GM23338 (cell line): ENCODE measurements around the gene GPR35. TPM values are rescaled to one million over a fixed set of nuclear protein-coding genes. Genes with fewer than 3 reads are reported as not detected.

Experiments used
- ATAC-seq: fragments of 200-7000 bp; cut with Tn5 transposase; 3 replicates; pipeline ENCODE4 v1.9.1; 2020
- DNase-seq: peaks from one replicate; pipeline ENCODE4 v3.0.0-alpha.2; 2015; ENCODE audit warnings: low spot score
- H2AFZ ChIP-seq: fragments of 200-600 bp; sonication (generic); 2 replicates; pipeline ENCODE4 v1.8.0; 2016; ENCODE audit warnings: antibody characterized with exemption, mild to moderate bottlenecking, moderate library complexity
- H3F3A ChIP-seq: fragments of 200-600 bp; sonication (generic); replicated peaks from 2 replicates; pipeline ENCODE4 v1.8.0; 2017; ENCODE audit warnings: antibody characterized with exemption, mixed run types, low read depth
- H3K27ac ChIP-seq: fragments of 200-600 bp; sonication (generic); 2 replicates; pipeline ENCODE4 v1.6.1; 2016; ENCODE audit warnings: low read depth
- H3K27me3 ChIP-seq: fragments of 200-600 bp; sonication (generic); 2 replicates; pipeline ENCODE4 v1.8.0; 2016; ENCODE audit warnings: mild to moderate bottlenecking, mixed run types, moderate library complexity; ENCODE audit not compliant: insufficient read depth
- H3K36me3 ChIP-seq: fragments of 200-600 bp; sonication (generic); 2 replicates; pipeline ENCODE4 v1.8.0; 2016; ENCODE audit warnings: mild to moderate bottlenecking; ENCODE audit not compliant: insufficient read depth
- H3K4me1 ChIP-seq: fragments of 200-600 bp; sonication (generic); 2 replicates; pipeline ENCODE4 v1.8.0; 2016; ENCODE audit warnings: mild to moderate bottlenecking, moderate library complexity; ENCODE audit not compliant: insufficient read depth
- H3K4me2 ChIP-seq: fragments of 200-600 bp; sonication (generic); 2 replicates; pipeline ENCODE4 v1.7.1; 2017; ENCODE audit warnings: mixed run types
- H3K4me3 ChIP-seq: fragments of 200-600 bp; sonication (generic); 2 replicates; pipeline ENCODE4 v1.6.1; 2016; ENCODE audit warnings: mixed run types
- H3K79me2 ChIP-seq: fragments of 200-600 bp; sonication (generic); replicated peaks from 2 replicates; pipeline ENCODE4 v1.8.0; 2017; ENCODE audit warnings: mild to moderate bottlenecking; ENCODE audit not compliant: insufficient read depth
- H3K9me2 ChIP-seq: fragments of 200-600 bp; sonication (generic); 2 replicates; pipeline ENCODE4 v1.8.0; 2017; ENCODE audit not compliant: insufficient read depth
- H4K20me1 ChIP-seq: fragments of 200-600 bp; sonication (generic); replicated peaks from 2 replicates; pipeline ENCODE4 v1.8.0; 2017; ENCODE audit warnings: mild to moderate bottlenecking; ENCODE audit not compliant: insufficient read depth
- H3K27ac Mint-ChIP-seq: 2 replicates; pipeline ENCODE4 v1.8.0; 2020; ENCODE audit warnings: inconsistent platforms, mild to moderate bottlenecking, moderate library complexity, mixed read lengths
- H3K27me3 Mint-ChIP-seq: 3 replicates; pipeline ENCODE4 v1.8.0; 2022; ENCODE audit warnings: low read depth, mild to moderate bottlenecking, moderate library complexity, mixed read lengths, inconsistent platforms; ENCODE audit not compliant: insufficient read depth, poor library complexity
- H3K36me3 Mint-ChIP-seq: 3 replicates; pipeline ENCODE4 v1.8.0; 2021; ENCODE audit warnings: low read depth, mild to moderate bottlenecking, inconsistent platforms, moderate library complexity, mixed read lengths
- H3K4me1 Mint-ChIP-seq: 3 replicates; pipeline ENCODE4 v1.8.0; 2020; ENCODE audit warnings: mild to moderate bottlenecking, inconsistent platforms, mixed read lengths
- H3K4me3 Mint-ChIP-seq: 3 replicates; pipeline ENCODE4 v1.8.0; 2021; ENCODE audit warnings: moderate library complexity, mild to moderate bottlenecking, inconsistent platforms, mixed read lengths
- H3K9me3 Mint-ChIP-seq: 3 replicates; pipeline ENCODE4 v1.8.0; 2020; ENCODE audit warnings: moderate library complexity, mild to moderate bottlenecking, inconsistent platforms, mixed read lengths
- CREB1 ChIP-seq: fragments of 250-450 bp; sonication (Bioruptor Pico); IDR thresholded peaks from 2 replicates; pipeline ENCODE4 v1.5.0; 2020; ENCODE audit warnings: low read depth, mild to moderate bottlenecking, moderate library complexity
- EZH2 ChIP-seq: fragments of 200-600 bp; sonication (generic); IDR thresholded peaks from one replicate; pipeline ENCODE4 v1.8.0; 2017; ENCODE audit warnings: antibody characterized with exemption, mild to moderate bottlenecking, low read depth; ENCODE audit not compliant: unreplicated experiment
- JUNB ChIP-seq: IDR thresholded peaks from one replicate; pipeline ENCODE4 v1.6.1; 2016; ENCODE audit warnings: antibody characterized with exemption; ENCODE audit not compliant: unreplicated experiment
- NANOG ChIP-seq: IDR thresholded peaks from 2 replicates; pipeline ENCODE4 v1.6.1; 2016; ENCODE audit warnings: antibody characterized with exemption, borderline replicate concordance
- POLR2AphosphoS5 ChIP-seq: IDR thresholded peaks from 2 replicates; pipeline ENCODE4 v1.6.1; 2016; ENCODE audit warnings: antibody characterized with exemption, low read depth
- REST ChIP-seq: IDR thresholded peaks from one replicate; pipeline ENCODE4 v1.6.1; 2018; ENCODE audit warnings: antibody characterized with exemption; ENCODE audit not compliant: unreplicated experiment
- STAT1 ChIP-seq: IDR thresholded peaks from one replicate; pipeline ENCODE4 v1.6.1; 2016; ENCODE audit warnings: antibody characterized with exemption; ENCODE audit not compliant: unreplicated experiment
- ZNF114 ChIP-seq: fragments of 250-450 bp; sonication (Bioruptor Pico); IDR thresholded peaks from 2 replicates; pipeline ENCODE4 v1.5.0; 2020; ENCODE audit warnings: mild to moderate bottlenecking, moderate library complexity
- ZNF331 ChIP-seq: fragments of 250-450 bp; sonication (Bioruptor Pico); IDR thresholded peaks from 2 replicates; pipeline ENCODE4 v1.5.0; 2020; ENCODE audit warnings: low read depth, mild to moderate bottlenecking, moderate library complexity
- polyA plus RNA-seq: library from polyadenylated mRNA; unstranded; fragments of >200 nt; fragmentation: Nextera tagmentation; extraction: Ambion mirVana; gene quantifications from 2 replicates; pipeline ENCODE4 v1.2.1, GENCODE V29; 2016
- total RNA-seq: library from RNA; depleted of rRNA; stranded (reverse); fragments of >200 nt; shearing (Covaris generic); gene quantifications from 2 replicates; pipeline ENCODE4 v1.2.3, GENCODE V29; 2014
- TF ChIP-seq, protein P1 (sequence below): IDR thresholded peaks from 2 replicates; pipeline ENCODE4 v1.6.1; 2016; ENCODE audit warnings: antibody characterized with exemption
- TF ChIP-seq, protein P2 (sequence below), 2 experiments: fragments of 200-600 bp in 1 of 2; sonication (generic) in 1 of 2; conservative IDR thresholded peaks; 2 replicates each; pipeline versions ENCODE4 v1.5.1 to v1.6.1; 2016 to 2017; ENCODE audit warnings: antibody characterized with exemption in 2 of 2, low read depth in 2 of 2, mild to moderate bottlenecking in 2 of 2, moderate library complexity in 1 of 2

GPR35 gene
- total and polyA plus RNA-seq, 2 experiments from 2014 or later = not detected

GRCh38 chr2:240620859-240621258 lies 4.4 kb upstream of the GPR35 start:
- H3K4me1 ChIP-seq = no peaks in the 10 kb centered on the region
- no peaks in the 10 kb centered on the region for H3K27me3 ChIP-seq
- H3K9me2 ChIP-seq = no peaks in the 10 kb centered on the region
- no peak overlapping the region for H3K4me3 ChIP-seq
- Mint-ChIP-seq H3K27ac (no peak overlapping the region), H3K4me3 (no peak overlapping the region), H3K9me3 (peaks cover 26% of the 10 kb centered on the region), H3K27me3 (peaks cover 11% of the 10 kb centered on the region), H3K36me3 (peaks cover 21% of the 10 kb centered on the region), H3K4me1 (peaks cover 10% of the 10 kb centered on the region; the same call in 2 of the 3 replicates)
- no peaks in the 10 kb centered on the region for H4K20me1 ChIP-seq
- H3K79me2 ChIP-seq = no peaks in the 10 kb centered on the region
- TF ChIP-seq, protein P1, sequence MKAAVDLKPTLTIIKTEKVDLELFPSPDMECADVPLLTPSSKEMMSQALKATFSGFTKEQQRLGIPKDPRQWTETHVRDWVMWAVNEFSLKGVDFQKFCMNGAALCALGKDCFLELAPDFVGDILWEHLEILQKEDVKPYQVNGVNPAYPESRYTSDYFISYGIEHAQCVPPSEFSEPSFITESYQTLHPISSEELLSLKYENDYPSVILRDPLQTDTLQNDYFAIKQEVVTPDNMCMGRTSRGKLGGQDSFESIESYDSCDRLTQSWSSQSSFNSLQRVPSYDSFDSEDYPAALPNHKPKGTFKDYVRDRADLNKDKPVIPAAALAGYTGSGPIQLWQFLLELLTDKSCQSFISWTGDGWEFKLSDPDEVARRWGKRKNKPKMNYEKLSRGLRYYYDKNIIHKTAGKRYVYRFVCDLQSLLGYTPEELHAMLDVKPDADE = no peak
- TF ChIP-seq, protein P2, sequence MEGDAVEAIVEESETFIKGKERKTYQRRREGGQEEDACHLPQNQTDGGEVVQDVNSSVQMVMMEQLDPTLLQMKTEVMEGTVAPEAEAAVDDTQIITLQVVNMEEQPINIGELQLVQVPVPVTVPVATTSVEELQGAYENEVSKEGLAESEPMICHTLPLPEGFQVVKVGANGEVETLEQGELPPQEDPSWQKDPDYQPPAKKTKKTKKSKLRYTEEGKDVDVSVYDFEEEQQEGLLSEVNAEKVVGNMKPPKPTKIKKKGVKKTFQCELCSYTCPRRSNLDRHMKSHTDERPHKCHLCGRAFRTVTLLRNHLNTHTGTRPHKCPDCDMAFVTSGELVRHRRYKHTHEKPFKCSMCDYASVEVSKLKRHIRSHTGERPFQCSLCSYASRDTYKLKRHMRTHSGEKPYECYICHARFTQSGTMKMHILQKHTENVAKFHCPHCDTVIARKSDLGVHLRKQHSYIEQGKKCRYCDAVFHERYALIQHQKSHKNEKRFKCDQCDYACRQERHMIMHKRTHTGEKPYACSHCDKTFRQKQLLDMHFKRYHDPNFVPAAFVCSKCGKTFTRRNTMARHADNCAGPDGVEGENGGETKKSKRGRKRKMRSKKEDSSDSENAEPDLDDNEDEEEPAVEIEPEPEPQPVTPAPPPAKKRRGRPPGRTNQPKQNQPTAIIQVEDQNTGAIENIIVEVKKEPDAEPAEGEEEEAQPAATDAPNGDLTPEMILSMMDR (conservative IDR thresholded peaks at IDR 0.05; ENCODE audit: low read depth in 2 of 2) = no peak
- TF ChIP-seq REST (no peak), STAT1 (no peak), EZH2 (no peak), CREB1 (no peak), JUNB (no peak), NANOG (no peak)
- no peak overlapping the region for H3K27ac ChIP-seq
- H2AFZ ChIP-seq = no peak overlapping the region
- H3F3A ChIP-seq = no peaks in the 10 kb centered on the region
- no peak for ATAC-seq
- no peak for DNase-seq
- H3K36me3 ChIP-seq = no peaks in the 10 kb centered on the region
- no peak overlapping the region for H3K4me2 ChIP-seq

DNA sequence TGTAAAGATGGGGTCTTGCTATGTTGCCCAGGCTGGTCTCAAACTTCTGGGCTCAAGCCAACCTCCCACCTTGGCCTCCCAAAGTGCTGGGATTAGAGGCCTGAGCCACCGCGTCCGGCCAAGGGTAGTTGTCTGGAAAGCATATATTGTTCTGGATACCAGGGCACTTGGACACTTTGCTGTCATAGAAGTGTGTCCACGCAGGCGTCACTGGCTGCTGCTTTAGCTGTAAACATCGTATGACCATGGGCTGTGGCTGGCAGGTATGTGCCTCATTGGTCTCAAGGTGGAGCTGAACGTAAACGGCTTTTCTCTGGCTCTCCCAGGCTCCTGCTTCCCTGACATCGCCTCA lies 3.2 kb upstream of the GPR35 start:
- Histone ChIP-seq H3K9me2 (no peaks in the 10 kb centered on the region), H3K4me3 (no peak overlapping the region), H3K36me3 (no peaks in the 10 kb centered on the region), H3K27me3 (no peaks in the 10 kb centered on the region), H3K79me2 (no peaks in the 10 kb centered on the region), H3F3A (no peaks in the 10 kb centered on the region), H3K4me1 (no peaks in the 10 kb centered on the region), H2AFZ (no peak overlapping the region), H3K4me2 (no peak overlapping the region), H4K20me1 (no peaks in the 10 kb centered on the region), H3K27ac (no peak overlapping the region)
- Mint-ChIP-seq H3K4me1 (peaks cover 10% of the 10 kb centered on the region; the same call in 2 of the 3 replicates), H3K36me3 (peaks cover 13% of the 10 kb centered on the region), H3K27ac (no peak overlapping the region), H3K27me3 (peaks cover 9% of the 10 kb centered on the region), H3K9me3 (peaks cover 25% of the 10 kb centered on the region), H3K4me3 (no peak overlapping the region)
- ATAC-seq = no peak
- DNase-seq = no peak
- TF ChIP-seq CREB1 (no peak), POLR2AphosphoS5 (no peak), ZNF114 (CRISPR knock-in tag) (no peak), REST (no peak), ZNF331 (CRISPR knock-in tag) (no peak)
